ENCODE data around the gene PFKP.

PFKP gene

GRCh38 chr10:3048119-3049019, 19.0 kb upstream of the PFKP start:
- TF ChIP-seq CTCF (IDR thresholded peaks at IDR 0.05; ENCODE audit: low read depth, low read length), result no peak
- TF ChIP-seq, protein P1, sequence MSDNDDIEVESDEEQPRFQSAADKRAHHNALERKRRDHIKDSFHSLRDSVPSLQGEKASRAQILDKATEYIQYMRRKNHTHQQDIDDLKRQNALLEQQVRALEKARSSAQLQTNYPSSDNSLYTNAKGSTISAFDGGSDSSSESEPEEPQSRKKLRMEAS (IDR thresholded peaks at IDR 0.05; ENCODE audit: low read depth, low read length), result no peak
- no peak for TF ChIP-seq POLR2A (IDR thresholded peaks at IDR 0.05; ENCODE audit: extremely low read depth, insufficient read length)
- TF ChIP-seq MYC (IDR thresholded peaks at IDR 0.05; ENCODE audit: low read depth, low read length), result no peak
- H3K4me3 ChIP-seq (ENCODE audit: low read depth, low read length), result no peak overlapping the region
- DNase-seq (ENCODE audit: low read depth), result no peak

- no peak overlapping the region for H3K4me3 ChIP-seq (ENCODE audit: low read depth, low read length)
- DNase-seq (ENCODE audit: low read depth), result no peak
- TF ChIP-seq POLR2A (IDR thresholded peaks at IDR 0.05; ENCODE audit: extremely low read depth, insufficient read length) (no peak), CTCF (IDR thresholded peaks at IDR 0.05; ENCODE audit: low read depth, low read length) (no peak), MYC (IDR thresholded peaks at IDR 0.05; ENCODE audit: low read depth, low read length) (no peak)
- TF ChIP-seq, protein P1 (IDR thresholded peaks at IDR 0.05; ENCODE audit: low read depth, low read length), result no peak
Observed at GRCh38 chr10:3051692-3052091, 15.7 kb upstream of the PFKP start.

DNA sequence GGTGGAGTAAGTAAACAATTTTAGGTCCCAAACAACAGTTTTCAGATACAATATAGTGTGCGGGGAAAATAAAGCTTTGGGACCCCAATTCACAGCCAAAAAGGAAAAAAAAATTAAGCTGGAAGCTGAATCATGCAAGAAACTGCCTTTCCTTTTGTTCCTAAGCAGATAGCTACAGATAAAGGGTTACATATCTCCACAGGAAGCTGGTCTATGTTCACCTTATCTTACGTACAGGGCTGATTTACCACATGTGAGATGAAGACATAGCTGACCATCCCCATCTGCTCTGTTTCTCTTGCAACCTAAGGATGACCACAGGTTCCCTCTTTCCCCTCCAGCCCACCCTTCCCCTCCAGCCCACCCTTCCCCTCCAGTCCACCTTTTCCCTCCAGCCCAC, 14.2 kb upstream of the PFKP start:
- no peak for TF ChIP-seq CTCF (IDR thresholded peaks at IDR 0.05; ENCODE audit: low read depth, low read length)
- no peak for TF ChIP-seq MYC (IDR thresholded peaks at IDR 0.05; ENCODE audit: low read depth, low read length)
- TF ChIP-seq, protein P1 (IDR thresholded peaks at IDR 0.05; ENCODE audit: low read depth, low read length), result no peak
- TF ChIP-seq POLR2A (IDR thresholded peaks at IDR 0.05; ENCODE audit: extremely low read depth, insufficient read length), result no peak
- H3K4me3 ChIP-seq (ENCODE audit: low read depth, low read length), result no peak overlapping the region
- no peak for DNase-seq (ENCODE audit: low read depth)

DNA sequence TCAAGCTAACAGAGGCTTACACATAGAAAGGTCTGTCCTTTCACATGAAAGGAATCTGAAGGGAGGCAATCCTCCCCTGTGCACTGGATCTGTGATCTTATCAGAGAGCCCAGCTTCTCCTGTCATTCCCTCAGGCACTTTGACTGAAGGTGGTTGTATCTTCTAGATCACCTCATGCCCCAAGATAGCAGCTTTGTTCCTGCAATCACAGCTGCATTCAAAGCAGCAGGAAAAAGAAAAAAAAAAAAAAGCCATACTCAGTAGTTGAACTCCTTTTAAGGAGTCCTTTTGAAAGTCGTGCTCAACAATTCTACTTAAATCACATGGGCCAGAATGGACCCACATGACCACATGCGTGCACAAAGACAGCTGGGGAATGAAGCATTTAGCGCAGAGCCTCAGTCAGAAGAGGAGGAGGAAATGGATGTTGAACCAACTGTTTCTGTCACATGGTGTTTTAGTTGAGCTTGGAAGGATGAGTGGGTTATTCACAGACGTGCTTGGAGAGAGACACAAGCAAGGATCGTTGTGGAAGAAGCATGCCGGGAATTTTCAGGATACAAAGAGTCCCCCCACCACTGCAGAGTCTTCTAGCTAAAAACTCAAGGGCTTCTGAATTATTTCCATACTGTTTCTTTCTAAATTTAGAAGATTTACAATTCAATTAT, 13.0 kb upstream of the PFKP start:
- DNase-seq (ENCODE audit: low read depth), result no peak
- no peak overlapping the region for H3K4me3 ChIP-seq (ENCODE audit: low read depth, low read length)

DNA sequence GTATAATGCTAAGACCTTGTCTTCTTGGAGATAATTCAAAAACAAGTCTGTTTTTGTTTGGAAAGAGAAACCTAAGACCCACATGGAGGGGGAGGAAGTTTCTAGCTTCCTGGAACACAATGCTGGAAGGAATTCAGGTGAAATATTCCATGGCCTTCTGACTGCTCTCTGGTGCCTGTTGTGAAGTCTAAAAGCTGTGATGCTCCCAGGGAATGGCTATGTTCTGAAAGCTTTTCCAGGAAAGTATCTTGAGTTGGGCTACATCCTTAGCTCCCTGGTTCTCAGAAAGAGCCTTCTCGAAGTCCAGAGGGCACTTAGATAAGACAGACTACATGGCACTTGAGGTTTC, 12.5 kb upstream of the PFKP start:
- TF ChIP-seq CTCF (IDR thresholded peaks at IDR 0.05; ENCODE audit: low read depth, low read length) (no peak), POLR2A (IDR thresholded peaks at IDR 0.05; ENCODE audit: extremely low read depth, insufficient read length) (no peak), MYC (IDR thresholded peaks at IDR 0.05; ENCODE audit: low read depth, low read length) (no peak)
- TF ChIP-seq, protein P1 (IDR thresholded peaks at IDR 0.05; ENCODE audit: low read depth, low read length), result no peak
- DNase-seq (ENCODE audit: low read depth), result no peak
- H3K4me3 ChIP-seq (ENCODE audit: low read depth, low read length), result no peak overlapping the region

More for the DNA sequence above, 13.0 kb upstream of the PFKP start:
- TF ChIP-seq MYC (IDR thresholded peaks at IDR 0.05; ENCODE audit: low read depth, low read length) (no peak), POLR2A (IDR thresholded peaks at IDR 0.05; ENCODE audit: extremely low read depth, insufficient read length) (no peak), CTCF (IDR thresholded peaks at IDR 0.05; ENCODE audit: low read depth, low read length) (no peak)
- TF ChIP-seq, protein P1 (IDR thresholded peaks at IDR 0.05; ENCODE audit: low read depth, low read length), result no peak

Data from NB4 (cell line).